Skin of body (tissue), 2 donors: ENCODE data around the gene MAP1LC3A. TPM values are rescaled to one million over a fixed set of nuclear protein-coding genes. Genes with fewer than 3 reads are reported as not detected.

Experiments
- DNase-seq: peaks from one replicate; lab custom pipeline; 2025; lab: John Stamatoyannopoulos, UW
- total RNA-seq: library from RNA; depleted of rRNA; stranded (reverse); fragments of >200 nt; gene quantifications from one replicate; pipeline ENCODE4 v1.2.3, GENCODE V29; 2014

The MAP1LC3A gene
- total RNA-seq, 1 donor from 2014 or later: 18.1 TPM

GRCh38 chr20:34574861-34575260, 16.3 kb downstream of the MAP1LC3A start:
- DNase-seq: no peak

DNA sequence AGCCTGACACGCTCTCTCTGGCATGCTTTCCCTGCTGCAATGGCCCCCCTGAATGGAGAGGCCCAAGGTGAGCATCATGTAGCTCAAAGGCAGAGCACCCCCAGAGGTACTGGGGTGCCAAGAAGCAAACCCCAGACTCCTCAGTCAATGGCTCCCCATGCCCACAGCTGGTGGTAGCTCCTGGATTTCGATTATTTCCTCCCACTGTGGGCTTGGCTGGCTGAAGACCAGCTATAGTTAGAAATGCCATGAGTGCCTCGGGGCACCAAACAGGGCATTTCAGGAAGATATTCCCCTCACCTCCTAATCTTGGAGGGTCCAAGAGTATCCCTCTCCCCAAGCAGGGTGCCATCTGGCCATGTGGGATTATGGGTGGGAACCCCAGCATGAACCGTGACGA, 16.8 kb downstream of the MAP1LC3A start:
- DNase-seq: no peak

GRCh38 chr20:34575756-34576155, 17.2 kb downstream of the MAP1LC3A start:
- no peak for DNase-seq

- no peak for DNase-seq
These were observed 18.5 kb downstream of the MAP1LC3A start for GRCh38 chr20:34577061-34577460.

DNA sequence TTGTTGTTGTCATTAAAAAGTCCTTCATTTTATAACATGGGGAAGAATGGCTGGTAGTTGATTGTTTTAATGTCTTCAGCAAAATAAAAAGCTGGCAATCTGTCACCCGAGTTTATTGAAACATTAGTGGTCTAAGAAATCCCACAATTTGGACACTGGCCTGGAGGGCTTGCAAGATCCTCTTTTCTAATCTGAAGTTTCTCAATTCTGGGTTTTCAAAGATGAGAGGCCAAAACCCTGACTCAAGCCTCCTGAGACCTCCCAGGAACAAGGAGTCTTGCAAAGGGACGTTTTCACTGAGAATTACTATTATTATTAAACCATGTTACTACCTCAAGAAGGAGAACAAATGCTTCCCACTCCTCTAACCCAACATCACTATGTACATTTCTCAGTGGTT, 19.5 kb downstream of the MAP1LC3A start:
- DNase-seq: no peak

DNA sequence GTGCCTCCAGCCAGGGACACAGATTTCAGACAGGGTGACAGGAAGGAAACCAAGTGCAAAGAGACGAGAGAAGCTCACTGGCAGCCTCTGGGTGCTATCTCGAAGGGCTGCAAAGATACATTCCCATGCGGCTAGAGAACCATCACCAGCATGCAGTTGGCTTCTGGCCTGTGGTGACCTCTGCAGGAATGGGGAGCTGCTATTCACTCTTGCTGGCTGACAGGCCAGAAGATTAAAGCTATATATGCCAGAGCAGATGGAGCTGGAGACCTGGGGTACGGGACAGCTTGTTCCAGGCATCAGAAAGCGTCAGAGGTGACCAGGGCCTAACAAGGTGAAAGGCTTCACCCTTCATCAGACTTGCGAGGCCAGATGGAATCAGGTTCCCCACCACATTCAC, 20.0 kb downstream of the MAP1LC3A start:
- no peak for DNase-seq

GRCh38 chr20:34579191-34579978, 20.9 kb downstream of the MAP1LC3A start:
- DNase-seq: no peak

- DNase-seq: no peak
These were observed 21.7 kb downstream of the MAP1LC3A start for GRCh38 chr20:34579979-34580940.

DNA sequence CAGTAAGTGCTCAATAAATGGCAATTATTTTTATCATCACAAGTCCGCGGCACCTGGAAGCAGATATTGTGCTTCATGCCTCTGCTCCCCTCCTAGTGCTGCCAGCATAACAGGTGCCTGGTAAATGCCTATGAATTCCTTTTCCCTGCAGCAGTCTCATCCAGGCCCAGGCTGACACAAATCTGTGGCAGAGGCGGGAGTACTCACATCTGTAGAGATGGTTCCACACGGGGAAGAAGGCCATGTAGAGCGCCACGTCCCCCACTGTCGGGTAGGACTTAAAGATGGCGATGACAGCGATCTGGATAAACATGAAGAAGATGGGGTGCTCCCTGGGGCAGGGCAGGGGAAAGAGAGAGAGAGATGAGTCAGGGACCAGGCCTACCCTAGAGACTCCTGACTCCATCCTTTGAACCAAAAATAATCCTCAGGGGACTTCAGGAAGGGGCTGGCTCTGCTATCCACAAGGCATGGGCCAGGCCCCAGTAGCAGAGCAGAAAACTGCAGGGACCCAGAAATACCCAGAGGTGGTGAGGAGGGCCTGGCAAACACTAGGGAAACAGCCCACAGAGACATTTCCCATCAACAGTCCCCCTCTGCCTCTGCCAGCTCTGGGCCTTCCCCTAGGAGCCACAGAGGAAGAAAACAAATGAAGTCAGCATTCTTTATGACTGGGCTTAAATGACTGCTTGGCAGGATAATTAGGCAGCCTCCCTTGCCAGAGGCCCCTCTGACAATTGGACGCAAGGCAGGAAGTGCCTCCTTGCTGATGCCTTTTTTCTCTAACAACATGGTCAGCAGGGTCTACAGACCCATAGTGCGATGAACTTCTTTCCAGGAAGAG, 23.0 kb downstream of the MAP1LC3A start:
- no peak for DNase-seq

DNA sequence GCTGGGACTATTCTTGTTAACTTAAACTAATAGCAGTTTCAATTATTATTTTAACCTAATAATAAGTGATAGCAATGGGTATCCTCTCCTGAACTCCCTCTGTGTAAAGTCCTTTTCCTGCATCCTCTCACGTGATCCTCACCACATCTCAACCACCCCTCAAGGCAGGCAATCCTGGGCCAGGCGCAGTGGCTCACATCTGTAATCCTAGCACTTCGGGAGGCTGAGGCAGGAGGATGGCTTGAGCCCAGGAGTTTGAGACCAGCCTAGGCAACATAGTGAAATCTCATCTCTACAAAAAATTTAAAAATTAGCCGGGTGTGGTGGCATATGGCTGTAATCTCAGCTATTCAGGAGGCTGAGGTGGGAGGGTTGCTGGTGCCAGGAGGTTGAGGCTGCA, 23.7 kb downstream of the MAP1LC3A start:
- no peak for DNase-seq

DNA sequence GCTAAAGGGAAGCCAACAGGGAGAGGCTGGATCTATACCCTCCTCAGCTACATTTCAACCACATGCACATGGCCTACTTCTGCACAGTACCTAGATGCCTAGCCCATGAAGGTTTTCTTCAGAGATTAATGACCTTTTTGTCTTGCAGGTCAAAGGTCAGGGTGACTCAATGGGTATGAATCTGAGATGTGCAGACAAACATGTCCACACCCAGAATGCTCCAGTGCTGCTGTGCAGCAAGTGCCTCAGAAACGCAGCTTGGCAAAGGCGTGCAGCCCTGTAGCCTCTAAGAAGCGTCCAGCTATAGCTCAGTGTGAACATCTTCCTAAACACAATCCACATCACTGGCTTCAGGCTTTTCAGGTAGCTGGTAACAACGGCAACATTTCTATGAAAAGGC, 24.4 kb downstream of the MAP1LC3A start:
- no peak for DNase-seq

DNA sequence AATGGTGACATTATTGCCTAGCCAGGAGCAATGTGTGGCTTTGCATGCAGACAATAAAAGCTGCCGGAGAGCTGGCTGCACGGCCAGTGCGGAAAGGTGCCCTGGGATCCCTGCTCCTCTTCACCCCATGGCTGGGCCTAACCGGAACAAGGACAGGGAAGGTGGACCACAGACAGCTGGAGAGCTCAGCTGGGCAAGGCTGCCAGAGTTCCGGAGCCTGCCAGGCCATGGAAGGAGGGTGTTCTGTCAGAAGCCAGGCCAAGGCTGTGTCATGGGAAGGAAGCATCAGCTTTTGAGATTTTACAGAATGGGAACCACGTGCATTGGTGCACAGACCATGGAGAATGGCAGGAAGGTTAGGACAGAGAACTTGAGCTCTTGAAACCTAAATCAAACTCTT, 25.0 kb downstream of the MAP1LC3A start:
- no peak for DNase-seq

DNA sequence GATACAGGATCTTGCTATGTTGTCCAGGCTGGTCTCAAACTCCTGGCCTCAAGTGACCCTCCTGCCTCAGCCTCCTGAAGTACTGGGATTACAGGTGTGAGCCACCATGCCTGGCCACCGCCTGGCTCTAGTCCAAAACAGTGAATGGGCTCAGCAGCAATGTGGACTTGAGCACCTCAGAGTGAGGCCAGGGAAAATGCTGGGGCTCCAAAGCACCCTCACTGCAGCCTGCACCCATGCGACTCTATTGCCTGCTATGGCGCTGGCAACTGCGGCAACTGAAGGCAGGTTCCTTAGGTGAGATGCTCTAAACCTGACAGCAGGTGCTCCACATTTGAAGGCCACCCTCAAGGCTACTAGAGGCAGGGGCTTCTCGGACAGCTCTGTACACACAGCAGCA, 26.5 kb downstream of the MAP1LC3A start:
- DNase-seq: no peak

- DNase-seq: no peak
These were observed 28.1 kb downstream of the MAP1LC3A start for GRCh38 chr20:34586488-34587163.

DNA sequence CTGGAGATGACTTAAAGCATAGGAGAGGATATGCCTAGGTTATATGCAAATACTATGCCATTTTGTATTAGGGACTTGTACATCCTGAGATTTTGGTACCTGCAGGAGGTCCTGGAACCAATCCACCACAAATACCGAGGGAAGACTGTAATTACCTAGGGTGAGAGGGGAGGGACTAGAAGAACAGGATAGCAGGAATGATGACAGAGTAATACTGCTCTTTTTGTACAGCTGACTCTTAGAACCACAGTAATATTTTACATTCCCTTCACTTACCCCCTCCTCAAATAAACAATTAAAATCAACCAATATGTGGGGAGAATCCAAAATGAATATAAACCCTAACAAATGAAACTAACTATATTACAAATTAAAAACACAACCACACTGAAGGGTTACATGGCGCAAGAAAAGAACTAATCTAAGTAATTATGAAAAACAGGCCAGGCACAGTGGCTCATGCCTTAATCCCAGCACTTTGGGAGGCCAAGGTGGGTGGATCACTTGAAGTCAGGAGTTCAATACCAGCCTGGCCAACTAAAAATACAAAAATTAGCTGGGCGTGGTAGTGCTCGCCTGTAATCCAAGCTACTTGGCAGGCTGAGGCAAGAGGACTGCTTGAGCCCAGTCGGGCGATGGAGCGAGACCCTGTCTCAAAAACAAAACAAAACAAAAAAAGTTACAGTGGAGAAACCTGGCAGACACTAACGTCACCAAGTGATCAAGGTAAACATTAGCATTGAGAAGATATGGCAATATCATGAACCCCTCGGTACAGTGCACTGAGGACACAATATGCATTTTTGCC, 37.1 kb downstream of the MAP1LC3A start:
- DNase-seq: no peak

DNA sequence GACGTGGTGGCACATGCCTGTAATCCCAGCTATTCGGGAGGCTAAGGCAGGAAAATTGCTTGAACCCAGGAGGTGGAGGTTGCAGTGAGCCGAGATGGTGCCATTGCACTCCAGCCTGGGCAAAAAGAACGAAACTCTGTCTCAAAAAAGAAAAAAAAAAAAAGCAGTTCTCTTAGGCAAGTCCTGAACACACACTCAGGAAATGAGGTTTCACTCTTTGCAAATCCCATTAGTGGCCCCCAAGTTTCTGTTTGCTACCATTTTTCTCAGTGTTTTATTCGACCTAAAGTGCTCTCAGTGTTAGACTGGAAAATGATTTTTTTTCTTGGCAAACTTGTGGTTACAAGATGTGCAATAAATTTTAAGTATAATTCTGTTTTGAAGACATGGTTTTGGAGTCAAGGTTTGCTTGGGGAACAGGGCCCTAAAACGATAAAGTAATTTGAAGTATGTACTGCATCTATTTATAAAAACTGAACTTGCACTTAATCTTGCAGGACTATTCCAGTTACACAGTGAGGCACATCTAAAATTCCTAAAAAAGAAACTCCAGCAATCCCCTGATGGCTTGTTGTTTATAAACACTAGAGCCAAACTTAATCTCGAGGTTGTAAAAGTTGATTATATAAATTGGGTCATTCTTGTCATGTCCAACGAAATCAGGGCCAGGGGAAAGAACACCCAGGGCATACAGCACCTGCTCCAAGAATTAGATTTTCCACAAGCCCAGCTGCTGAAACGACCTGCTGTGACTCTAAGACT, 42.6 kb downstream of the MAP1LC3A start:
- no peak for DNase-seq

- peak; percentile 43 for DNase-seq
These were observed 46.7 kb downstream of the MAP1LC3A start for GRCh38 chr20:34604980-34605788.

DNA sequence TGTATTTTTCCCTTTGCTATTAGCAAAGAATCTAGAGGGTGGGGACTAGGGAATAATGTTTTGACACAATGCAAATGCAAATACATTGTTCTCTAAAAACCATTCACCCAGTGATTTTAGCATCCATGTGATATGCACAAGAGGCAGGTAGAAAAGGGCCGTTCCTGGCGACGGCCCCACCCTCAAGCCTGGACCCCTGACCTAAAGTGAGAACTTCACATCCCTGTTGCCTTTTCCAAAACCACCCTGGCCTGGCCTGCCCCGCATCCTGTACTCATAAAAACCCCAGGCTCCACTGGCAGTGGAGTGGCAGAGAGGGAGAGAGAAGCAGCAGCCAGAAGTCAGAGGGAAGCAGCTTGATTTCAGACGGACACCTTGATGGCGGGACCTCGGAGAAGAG, 48.5 kb downstream of the MAP1LC3A start:
- DNase-seq: no peak
